Stimulated activated CD4-positive, alpha-beta T cell treated with anti-CD3 and anti-CD28 coated beads, Interleukin-1b, Interleukin-23, amount 100 ng/mL, for 24 hours (primary cell): ENCODE data around the gene CPNE5.
"Not testable (repeated sequence)": the region's sequence is repeated elsewhere in the genome, so short reads cannot be mapped to it uniquely, and the experiment has no call there.

Experiments
- DNase-seq, 4 experiments: peaks; one replicate each; pipeline ENCODE4 v3.0.0-alpha.2; 2020; ENCODE audit warnings: low read depth in 4 of 4, low spot score in 1 of 4

The CPNE5 gene

DNA sequence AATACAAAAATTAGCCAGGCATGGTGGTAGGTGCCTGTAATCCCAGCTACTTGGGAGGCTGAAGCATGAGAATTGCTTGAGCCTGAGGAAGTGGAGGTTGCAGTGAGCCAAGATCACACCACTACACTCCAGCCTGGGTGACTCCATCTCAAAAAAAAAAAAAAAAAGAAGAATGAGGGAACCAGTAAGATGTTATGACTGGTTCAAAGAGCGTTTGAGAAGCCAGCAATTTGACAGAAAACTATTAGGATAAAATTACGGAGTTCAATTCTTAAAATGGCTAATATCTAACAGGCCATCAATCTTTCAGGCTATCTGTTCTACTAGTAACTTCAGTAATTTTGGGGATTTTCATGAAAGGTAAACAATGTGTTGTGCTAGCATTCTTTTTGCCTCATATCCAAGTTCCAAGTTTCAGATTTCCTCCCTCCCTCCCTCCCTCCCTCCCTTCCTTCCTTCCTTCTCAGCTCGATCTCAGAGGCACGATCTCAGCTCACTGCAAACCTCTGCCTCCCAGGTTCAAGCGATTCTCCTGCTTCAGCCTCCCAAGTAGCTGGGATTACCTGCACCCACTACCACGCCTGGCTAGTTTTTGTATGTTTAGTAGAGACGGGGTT is 134.2 kb downstream of the CPNE5 start:
- not testable (repeated sequence) for DNase-seq

DNA sequence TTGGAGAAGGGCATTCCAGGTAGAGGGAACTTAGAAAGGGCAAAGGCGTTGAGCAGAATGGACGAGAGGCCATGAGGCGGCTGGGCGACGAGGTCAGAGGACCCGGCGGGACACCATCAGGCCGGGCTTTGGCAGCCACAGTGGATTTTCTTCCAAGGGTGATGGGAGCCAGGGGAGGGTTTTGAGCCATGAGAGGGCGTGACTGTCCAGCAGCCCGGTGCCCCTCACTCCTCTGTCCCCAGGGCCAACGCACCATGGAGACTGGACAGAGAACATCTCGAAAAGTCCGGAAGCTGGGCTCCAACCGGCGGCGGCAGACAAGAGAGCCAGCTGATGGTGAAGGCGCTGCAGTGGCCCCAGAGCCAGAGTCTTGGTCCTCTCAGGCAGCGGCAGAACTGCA is 135.3 kb downstream of the CPNE5 start:
- DNase-seq = no peak

DNA sequence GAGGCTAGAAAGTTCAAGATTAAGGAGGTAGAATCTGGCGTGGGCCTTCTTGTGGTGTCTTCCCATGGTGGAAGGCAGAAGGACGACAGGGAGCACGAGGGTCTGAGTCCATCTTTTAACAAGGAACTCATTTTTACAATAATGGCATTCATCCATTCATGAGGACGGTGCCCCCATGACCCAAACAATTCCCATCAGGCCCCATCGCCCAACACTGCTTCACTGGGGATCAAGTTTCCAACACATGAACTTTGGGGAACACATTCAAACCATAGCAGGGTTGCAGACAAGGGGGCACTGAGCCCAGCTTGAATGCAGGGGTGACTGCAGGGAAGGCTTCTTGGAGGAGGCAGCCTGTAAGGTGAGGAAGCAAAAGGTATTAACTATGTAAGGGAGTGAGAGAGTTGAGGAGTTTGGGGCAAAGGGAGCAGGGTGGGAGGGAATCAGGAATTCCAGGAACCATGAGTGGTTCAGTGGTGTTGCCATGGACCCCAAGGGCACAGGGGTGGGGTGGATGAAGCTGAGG is 136.1 kb downstream of the CPNE5 start:
- no peak for DNase-seq

DNA sequence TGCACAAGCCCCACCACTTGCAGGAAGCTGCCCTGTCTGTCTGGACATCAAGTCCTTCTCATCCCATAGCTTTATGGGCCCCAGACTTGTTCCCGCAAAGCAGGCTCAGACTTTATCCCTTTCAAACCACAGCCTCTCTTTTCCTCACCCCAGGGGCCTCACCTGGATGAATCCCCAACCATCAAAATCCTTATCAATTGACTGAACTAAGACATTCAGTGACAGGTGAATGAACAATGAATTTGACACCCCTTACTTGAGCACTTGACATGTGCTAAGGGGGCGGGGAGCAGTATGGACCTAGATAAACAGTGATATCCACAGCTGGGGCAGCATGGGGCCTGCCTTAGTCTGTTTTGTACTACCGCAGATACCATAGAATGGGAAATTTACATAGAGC is 136.6 kb downstream of the CPNE5 start:
- DNase-seq = no peak

DNA sequence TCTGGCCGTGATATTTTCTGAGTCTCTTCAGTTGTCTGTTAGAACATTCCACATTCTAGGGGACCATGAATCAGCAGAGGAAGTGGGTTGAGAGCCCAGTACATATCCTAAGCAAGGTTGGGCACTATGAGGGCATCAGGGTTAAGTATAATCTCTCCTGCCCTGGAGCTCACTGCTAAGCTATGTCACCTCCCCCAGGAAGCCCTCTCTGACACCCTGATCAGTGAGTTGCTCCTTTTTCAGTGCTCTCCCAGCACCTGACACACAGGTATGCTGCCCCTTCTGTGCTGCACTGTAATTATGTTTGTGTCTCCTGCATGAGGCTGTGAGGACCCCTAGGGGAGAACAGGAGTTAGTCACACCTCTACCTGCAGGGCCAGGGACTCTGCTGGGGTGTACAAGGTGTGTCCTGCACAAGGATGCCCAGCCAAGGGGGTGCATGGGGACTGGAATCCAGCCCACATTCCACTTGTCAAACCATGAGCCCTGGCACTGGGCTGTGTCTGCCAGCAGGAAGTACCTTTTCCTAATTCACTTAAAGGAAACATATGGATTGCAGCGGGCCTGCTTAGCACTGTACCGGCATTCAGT is 137.7 kb downstream of the CPNE5 start:
- DNase-seq = no peak

DNA sequence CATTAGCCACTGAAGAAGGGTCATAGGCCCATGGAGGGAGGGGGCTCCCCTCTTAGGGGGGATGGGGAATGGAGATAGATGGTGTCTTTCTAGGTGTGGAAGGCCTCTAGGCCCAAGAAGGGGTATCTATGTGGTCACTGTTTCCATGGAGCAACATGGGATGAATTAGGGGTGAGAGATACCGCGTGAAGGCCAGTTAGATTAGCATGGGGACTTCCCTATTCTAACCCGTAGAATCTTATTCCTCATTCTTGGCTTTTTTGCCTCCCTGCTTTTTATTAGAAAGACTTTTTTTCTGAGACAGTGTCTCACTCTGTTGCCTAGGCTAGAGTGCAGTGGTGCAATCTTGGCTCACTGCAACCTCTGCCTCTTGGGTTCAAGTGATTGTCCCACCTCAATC is 138.4 kb downstream of the CPNE5 start:
- no peak for DNase-seq

DNA sequence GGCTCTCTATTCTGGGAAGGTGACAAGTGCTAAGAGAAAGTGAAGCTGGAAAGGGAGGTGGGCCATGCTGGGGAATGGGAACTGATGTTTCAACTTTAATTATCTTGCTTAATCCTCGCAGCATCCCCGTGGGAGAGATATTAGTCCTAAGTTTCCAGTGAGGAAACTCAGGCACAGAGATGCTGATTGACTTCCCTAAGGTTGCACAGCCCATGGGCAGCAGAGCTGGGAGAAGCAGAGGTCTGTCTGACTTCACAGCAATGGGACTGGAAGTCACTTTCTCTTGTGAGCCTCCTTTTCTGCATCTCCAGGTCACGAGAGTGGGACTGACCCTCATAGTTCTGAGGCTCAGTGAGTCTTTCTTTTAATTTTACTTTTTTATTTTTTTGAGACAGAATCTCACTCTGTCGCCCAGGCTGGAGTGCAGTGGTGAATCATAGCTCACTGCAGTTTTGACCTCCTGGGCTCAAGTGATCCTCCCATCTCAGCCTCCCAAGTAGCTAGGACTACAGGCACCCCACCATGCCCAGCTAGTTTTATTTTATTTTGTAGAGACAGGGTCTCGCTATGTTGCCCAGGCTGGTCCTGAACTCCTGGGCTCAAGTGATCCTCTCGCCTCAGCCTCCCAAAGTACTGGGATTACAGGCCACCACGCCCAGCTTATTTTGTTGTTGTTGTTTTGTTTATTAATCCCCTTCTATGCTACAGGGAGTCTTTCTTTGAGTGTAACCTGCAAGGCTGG is 139.0 kb downstream of the CPNE5 start:
- DNase-seq = no peak

DNA sequence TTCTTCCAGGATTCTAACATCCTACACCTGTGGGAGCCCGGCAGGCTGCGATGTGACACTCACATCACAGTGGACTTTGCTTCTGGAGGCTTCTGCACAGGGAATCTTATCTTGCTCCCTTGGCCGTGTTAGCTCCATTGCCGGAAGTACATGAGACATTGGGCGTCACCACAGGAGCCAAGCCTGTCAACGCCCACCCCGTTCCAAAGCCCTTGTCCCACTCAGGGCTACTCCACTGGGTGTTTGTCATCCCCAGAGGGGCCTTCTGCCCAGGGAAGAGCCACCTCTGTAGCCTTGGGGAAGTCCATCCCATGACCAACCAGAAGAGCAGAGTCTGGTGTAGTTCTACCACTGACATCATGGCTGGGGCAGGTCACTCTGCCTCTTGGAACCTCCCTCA is 139.9 kb downstream of the CPNE5 start:
- no peak for DNase-seq

DNA sequence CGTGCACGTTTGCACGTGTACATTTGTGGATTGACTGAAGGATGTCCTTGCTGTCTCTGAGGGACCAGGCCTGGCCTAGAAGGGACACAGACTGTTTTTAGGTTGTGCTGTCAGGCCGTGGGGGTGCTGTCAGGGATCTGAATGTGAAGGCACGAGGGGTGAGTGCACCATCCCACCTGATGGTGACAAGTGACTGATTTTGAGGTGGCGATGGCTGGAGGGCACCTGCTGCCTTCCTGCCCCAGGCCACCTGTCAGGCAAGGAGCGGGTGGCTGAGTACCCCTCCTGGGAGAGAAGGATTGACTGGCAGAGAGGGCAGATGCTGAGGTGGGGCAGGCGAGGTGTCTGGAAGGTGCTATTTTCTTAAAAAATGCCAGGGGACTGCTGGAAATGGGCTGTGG is 140.4 kb downstream of the CPNE5 start:
- no peak for DNase-seq

DNA sequence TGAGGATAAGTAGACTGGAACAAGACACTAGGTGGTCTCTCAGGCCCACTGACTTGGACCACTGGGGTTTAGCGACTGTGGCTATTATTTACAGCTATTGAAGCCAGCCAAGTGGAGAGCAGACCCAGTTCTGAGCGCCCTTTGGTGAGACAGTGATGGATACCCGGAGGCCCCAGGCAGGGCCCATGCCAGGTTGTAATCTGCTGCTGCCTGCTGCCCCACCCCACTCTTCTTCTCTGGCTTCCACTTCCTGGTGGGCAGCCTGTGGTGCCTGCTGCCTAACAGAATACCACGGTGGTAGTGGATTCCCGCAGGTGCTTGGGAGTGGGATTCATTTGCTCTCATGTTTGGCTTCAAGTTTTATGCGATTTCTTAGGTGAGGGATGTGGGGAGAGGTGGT is 141.0 kb downstream of the CPNE5 start:
- no peak for DNase-seq

DNA sequence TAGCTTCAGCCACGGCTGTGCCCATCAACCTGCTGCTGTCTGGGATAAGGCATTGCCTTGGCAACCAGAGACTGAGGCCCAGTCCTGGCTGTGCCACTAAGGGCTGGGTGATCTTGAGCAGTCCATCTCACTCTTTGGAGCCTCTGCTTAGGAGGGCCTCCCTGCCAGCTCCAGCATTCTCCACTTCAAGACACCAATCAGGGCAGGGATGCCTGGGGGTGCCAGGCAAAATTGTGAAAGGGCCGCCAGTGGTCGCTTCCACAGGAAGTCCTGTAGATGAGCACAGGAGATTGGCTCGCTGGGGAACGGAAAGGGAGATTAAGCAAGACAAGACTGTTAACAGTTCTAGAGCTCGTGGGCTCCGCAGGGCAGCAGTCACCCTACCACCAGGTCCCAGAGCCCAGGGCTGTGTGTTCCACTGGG is 141.8 kb downstream of the CPNE5 start, which contains the start of gene RAB44:
RAB44 (plus strand) TSS at position 346 of the 423 bp plus-strand sequence. CDS start 6,410 bp downstream, outside the sequence.
- no peak for DNase-seq

DNA sequence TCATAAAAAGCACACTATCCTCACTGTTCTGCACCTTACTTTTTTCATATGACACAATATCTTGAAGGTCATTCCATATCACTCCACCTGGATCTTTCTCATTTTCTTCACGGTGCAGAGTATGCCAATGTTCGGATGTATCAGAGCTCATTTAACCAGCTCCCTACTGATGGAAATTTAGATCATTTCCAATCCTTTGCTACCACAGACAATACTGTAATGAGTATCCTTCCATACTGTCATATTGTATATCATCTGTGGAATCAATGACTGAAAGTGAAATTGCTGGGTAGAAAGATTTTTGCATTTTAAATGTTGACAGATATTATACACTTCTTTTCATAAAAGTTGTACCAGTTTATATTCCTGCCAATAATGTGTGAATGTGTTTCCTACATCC is 143.8 kb downstream of the CPNE5 start:
- DNase-seq = no peak

DNA sequence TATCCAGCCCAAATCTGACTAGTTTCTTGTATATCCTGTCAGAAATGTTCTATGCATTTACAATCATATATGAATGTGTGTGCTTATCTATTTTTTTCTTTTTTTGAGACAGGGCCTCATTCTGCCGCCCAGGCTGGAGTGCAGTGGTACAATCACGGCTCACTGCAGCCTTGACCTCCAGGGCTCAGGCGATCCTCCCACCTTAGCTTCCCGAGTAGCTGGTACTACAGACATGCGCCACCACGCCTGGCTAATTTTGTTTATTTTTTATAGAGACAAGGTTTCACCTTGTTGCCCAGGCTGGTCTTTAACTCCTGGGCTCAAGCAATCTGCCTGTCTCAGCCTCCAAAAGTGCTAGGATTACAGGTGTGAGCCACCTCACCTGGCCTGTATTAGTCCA is 144.6 kb downstream of the CPNE5 start:
- DNase-seq = no peak

DNA sequence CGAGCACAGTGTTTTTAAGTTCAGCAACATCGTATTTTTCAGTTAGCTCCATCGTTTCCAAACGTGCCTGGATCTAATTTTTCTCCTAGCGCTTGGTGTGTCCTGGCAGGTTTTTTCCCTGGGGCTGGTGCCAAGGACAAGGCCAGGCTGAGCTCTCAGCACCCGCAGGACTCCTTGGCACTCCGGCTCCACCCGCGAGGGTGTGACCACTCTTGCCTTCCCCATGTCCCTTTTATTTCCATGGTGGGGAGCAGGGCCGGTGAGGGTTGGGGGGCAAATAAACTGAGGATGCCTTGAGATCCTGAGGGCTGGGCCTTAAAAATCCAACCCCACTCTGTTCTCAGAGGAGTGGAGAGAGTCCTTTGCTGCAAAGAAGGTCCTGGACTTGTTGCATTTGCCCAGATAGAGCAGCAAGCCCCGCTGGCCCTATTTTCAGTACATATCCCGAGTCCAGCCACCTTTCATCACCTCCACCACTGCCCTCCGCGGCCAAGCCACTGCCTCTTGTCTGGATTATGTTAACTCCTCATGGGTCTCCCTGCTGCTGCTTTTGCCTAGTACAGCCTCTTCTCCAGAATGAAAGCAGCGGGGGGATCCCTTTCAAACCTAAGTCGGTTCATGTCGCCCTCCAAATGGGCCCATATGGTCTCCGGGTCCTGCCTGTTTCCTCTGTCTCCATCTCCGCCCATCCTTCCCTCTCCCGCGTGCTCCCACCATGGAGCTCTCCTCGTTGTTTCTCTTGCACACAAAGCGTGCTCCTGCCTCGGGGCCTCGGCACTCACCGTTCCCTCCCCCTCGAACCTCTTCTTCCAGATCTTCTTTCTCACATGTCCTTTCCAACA is 146.2 kb downstream of the CPNE5 start:
- DNase-seq = no peak

DNA sequence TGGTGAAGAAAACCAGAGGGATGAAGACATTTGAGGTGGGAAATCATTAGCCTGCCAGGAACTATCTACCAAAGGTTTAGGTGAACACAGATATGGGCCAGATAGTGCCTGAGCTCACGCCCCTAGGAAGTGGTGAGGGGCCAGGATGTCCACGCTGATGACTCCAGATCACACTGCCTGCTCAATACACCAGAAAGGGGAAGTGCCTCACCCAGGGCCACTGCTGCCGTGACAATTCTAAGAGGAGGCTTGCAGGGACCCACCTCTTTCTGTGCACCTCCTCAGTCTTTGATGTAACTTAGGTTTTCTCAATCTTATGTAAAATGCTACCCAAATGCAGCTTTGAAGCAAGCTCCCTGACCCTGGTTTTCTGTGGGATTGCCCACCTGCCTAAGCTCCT is 147.0 kb downstream of the CPNE5 start:
- no peak for DNase-seq

DNA sequence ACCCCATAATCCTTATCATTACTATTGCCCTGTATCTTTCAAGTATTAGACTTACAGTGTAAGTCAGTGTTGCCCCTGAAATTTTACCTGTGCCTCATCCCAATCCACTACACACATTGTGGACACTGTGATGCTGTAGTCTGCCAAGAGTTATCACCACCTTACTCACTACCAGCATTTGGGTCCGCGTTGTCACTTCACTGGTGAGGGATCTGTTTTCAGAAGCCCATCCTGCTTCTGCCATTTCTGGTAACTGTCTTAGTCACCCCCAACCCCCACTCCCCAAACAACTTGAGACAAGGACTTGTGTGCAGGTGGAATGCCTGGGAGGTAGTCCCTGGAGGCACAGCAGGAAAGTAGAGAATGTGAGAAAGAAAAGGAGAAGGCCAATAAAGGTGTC is 147.6 kb downstream of the CPNE5 start:
- DNase-seq = no peak

DNA sequence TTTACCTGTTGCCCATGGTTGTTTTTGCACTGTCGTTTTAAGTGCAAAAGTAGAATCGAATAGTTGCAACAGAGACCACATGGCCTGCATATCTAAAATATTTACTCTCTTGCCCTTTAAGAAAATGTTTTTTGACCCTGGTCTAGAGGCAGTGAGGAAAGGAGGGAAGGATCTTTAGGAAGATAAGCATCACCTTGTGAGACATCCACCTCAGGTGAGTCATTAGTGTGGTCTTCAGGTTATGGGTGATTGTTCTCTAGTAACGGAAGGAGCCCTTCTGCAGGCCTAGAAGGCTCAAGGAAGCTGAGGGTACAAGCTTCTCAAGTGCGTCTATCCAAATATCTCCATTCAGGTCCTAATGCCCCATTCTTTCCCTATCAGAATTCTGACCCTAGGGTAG is 148.2 kb downstream of the CPNE5 start:
- no peak for DNase-seq
